HEK293T (cell line): ENCODE data around the gene NOS2.

Experiments used
- ARNT ChIP-seq: fragments of 450-650 bp; IDR thresholded peaks from 2 replicates; pipeline ENCODE4 v1.6.1; 2017; ENCODE audit warnings: mild to moderate bottlenecking
- BHLHE40 ChIP-seq: fragments of 450-650 bp; IDR thresholded peaks from 2 replicates; pipeline ENCODE4 v1.6.1; 2016; ENCODE audit warnings: mild to moderate bottlenecking, moderate library complexity, borderline replicate concordance
- ELF4 ChIP-seq: fragments of 450-650 bp; IDR thresholded peaks from 2 replicates; pipeline ENCODE4 v1.6.1; 2017; ENCODE audit warnings: antibody characterized with exemption
- FOXA1 ChIP-seq: fragments of 450-650 bp; IDR thresholded peaks from 2 replicates; pipeline ENCODE4 v1.6.1; 2016; ENCODE audit warnings: mild to moderate bottlenecking
- FOXK2 ChIP-seq: fragments of 450-650 bp; IDR thresholded peaks from 2 replicates; pipeline ENCODE4 v1.6.1; 2016; ENCODE audit warnings: mild to moderate bottlenecking
- FOXM1 ChIP-seq: fragments of 450-650 bp; IDR thresholded peaks from 2 replicates; pipeline ENCODE4 v1.6.1; 2017; ENCODE audit warnings: mild to moderate bottlenecking, borderline replicate concordance
- HDGF ChIP-seq: fragments of 450-650 bp; IDR thresholded peaks from 2 replicates; pipeline ENCODE4 v1.6.1; 2017; ENCODE audit warnings: antibody characterized with exemption, borderline replicate concordance
- NFRKB ChIP-seq: fragments of 450-650 bp; IDR thresholded peaks from 2 replicates; pipeline ENCODE4 v1.6.1; 2016; ENCODE audit warnings: mild to moderate bottlenecking, moderate library complexity
- SP1 ChIP-seq: fragments of 450-650 bp; IDR thresholded peaks from 2 replicates; pipeline ENCODE4 v1.6.1; 2017
- SUZ12 ChIP-seq: fragments of 450-650 bp; IDR thresholded peaks from 2 replicates; pipeline ENCODE4 v1.6.1; 2016; ENCODE audit warnings: mild to moderate bottlenecking
- TARDBP ChIP-seq: fragments of 450-650 bp; IDR thresholded peaks from 2 replicates; pipeline ENCODE4 v1.6.1; 2016
- ZNF384 ChIP-seq: fragments of 450-650 bp; IDR thresholded peaks from 2 replicates; pipeline ENCODE4 v1.6.1; 2016

DNA sequence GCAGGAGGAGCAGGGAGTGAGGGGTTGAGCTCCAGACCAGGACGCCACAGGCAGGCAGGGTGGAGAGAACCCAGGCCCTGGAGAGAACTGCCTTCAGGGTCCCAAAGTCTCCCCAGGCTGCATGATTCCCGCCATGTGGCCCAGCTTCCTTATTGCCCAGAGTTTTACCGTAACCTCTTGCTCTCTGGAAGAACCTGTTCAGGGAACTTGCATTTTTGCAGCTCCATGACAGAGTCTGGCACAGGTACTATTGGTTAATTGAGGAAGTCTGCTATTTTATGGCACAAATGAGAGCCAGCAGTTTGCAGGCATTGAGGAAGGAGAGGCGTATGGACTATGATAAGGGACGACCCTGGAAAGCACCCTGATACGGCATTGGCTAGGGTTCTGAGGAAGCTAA, 11.6 kb upstream of the NOS2 start:
- no peak for TF ChIP-seq BHLHE40
- TF ChIP-seq ZNF384: no peak
- no peak for TF ChIP-seq ARNT
- no peak for TF ChIP-seq HDGF
- TF ChIP-seq ELF4: no peak
- no peak for TF ChIP-seq SP1
- no peak for TF ChIP-seq TARDBP
- TF ChIP-seq FOXM1: no peak
- TF ChIP-seq FOXK2: no peak
- no peak for TF ChIP-seq SUZ12
- no peak for TF ChIP-seq FOXA1
- no peak for TF ChIP-seq NFRKB
